Anterior cingulate cortex (tissue), 58 donors: ENCODE measurements around the gene TMUB1.
A peak's percentile ranks its signal among the peaks of the same experiment; 100 is the strongest.
"Not testable (repeated sequence)": the region's sequence is repeated elsewhere in the genome, so short reads cannot be mapped to it uniquely, and the experiment has no call there.

Source experiments
- DNase-seq, 58 donors: peaks; one replicate each; lab custom pipeline; 2025; lab: John Stamatoyannopoulos, UW

TMUB1 gene

DNA sequence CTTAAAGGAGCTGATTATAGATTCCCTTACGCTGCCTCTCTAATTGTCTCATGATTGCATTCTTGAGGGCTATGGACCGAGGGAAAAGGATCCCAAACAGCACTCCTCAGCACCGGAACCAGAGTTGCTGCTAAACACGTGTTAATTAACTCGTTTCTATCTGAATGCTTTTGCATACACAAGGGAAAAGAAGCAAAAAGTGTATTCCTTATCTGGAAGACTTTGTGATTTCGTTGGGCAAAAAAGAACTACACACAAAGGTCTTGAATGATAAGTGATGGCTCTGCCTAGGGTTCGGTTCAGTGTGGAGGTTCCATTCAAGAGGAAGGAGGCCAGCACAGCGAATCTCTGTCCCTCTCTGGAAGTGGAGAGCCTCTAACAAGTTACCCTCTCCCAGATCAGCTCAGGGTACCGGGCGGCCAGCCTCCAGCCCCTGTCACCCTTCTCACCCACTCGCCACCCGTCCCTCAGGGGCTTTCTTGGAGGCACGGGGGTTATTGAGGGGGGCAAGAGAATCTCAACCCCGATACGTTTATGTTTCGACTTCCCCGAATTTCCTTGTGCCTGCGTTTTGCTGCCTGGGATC, 24.4 kb downstream of the TMUB1 start:
- peak in 5 of 58 donors; percentile 51 to 64 (median 56) for DNase-seq

- peak; percentile 87 to 100 (median 99) for DNase-seq
These were observed 25.1 kb downstream of the TMUB1 start for GRCh38 chr7:151057989-151058780.

DNA sequence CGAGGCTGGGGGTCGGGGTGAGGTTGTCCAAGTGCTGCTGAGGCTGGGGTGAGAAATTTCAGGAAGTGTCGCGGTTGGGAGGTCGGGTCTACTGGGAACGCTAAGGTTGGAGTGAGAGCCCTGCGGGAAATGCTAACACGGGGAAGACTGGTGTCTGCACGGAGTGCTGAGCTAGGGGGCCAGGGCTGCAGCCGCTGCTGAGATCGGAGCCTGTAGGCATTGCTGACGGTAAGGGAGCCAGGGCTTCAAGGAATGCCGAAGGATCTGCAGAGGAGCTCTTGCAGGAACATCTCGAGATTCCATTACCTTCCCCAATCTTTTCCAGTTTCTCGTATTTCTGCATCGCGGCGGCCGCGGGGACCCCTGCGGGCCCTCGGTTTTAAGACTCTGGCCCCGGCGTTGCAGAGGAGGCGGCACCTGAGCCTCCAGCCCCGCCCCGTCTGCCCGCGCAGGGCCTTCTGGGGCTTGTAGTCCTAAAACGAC, 25.7 kb downstream of the TMUB1 start, which contains the start of gene CDK5:
CDK5 (minus strand) TSS at position 392 of the 483 bp plus-strand sequence; CDS start at position 343, 49 bp downstream.
- DNase-seq = peak in 1 of 58 donors; percentile 70

DNA sequence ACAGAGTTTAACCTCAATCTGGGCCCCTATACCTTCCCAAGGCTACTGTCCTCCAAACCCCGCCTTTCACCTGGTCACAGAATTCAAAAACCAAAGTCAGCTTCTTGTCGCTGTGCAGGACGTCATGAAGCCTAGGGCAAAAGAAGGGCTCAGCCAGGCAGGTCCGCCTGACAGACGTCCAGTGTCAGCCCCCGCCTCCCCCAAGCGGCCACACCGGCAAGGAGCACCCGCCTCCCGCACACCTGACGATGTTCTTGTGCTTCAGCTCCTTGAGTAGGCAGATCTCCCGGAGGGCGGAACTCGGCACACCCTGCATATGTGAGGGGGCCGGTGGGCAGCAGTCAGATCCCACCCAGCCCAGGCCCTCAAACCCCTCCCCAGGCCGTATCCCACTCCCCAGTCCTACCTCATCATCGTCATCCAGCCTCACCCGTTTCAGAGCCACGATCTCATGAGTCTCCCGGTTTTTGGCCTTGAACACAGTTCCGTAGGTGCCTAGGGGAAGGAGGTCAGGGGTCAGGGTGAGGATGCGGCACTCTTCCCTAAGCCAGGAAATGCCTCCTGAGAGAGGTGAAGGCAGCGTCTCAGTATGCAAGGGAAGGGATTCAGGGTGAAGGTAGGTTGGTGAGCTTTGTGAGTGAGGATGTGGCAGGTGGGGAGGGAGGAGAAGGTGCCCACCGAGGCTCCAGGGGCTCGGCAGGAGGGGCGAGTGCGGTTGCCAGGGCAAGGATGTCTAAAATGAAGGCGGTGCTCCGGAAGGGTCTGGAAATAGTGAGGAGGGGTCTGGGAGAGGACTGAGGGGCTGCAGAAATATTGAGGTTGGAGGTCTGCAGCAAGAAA, 26.4 kb downstream of the TMUB1 start:
- DNase-seq = peak in 4 of 58 donors; percentile 11 to 29 (median 17)

DNA sequence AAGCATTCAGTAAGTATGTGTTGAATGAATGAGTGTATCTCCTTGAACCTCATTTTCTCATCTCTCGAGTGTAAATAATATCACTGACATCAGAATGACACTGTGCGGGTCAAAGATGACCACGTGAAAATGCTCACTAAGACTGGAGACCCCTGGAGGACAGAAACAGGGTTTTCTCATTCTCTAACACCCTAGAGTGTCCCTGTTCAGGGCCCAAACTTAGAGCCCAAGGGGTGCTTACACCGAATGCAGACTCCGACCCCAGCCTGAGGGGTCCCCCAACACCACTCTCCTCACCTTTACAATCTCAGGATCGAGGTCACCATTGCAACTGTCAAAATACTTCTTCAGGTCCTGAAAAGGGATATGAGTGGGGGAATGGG, 27.0 kb downstream of the TMUB1 start:
- DNase-seq = no peak

DNA sequence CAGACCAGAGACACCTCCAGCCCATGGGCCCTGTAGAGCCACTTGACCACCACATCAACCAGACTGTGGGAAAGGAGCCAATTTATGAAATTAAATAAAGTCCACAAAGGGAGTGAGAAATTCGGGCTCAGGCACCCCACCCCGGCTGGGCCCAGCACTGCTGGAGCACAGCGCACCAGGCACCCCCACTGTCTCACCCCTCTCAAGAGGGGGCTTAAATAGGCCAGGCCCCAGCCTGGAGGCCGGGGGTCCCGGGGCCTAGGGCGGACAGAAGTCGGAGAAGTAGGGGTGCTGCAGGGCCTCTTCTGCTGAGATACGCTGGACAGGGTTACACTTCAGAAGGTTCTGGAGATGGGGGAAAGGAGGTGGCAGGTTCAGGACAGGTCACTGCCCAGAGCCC, 29.5 kb downstream of the TMUB1 start:
- no peak for DNase-seq

DNA sequence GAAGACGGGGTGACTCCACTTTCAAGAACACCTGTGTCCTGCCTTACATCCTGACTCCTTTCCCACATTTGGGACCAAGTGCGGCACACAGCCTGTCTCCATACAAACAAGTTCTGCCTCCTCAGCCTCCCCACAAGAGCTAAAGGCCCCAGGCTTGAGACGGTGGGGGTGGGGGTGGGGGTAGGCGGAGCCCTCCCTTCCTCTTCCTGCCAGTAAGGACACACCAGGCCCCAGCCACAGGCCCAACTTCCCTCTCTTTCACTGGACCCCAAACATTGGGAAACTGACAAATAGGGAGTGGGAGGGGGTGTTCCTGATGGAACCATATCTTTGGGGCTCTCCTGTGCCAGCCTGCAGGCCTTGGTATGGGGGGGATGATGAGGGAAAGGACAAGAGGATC, 30.2 kb downstream of the TMUB1 start:
- DNase-seq = no peak

- peak in 32 of 58 donors; percentile 9 to 63 (median 32) for DNase-seq
These were observed 32.2 kb downstream of the TMUB1 start for GRCh38 chr7:151051108-151051507.

DNA sequence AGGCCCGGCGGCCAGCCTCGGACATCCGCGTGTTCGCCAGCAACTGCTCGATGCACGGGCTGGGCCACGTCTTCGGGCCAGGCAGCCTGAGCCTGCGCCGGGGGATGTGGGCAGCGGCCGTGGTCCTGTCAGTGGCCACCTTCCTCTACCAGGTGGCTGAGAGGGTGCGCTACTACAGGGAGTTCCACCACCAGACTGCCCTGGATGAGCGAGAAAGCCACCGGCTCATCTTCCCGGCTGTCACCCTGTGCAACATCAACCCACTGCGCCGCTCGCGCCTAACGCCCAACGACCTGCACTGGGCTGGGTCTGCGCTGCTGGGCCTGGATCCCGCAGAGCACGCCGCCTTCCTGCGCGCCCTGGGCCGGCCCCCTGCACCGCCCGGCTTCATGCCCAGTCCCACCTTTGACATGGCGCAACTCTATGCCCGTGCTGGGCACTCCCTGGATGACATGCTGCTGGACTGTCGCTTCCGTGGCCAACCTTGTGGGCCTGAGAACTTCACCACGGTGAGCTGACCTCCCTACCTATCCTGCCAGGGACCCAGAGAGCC, 34.3 kb downstream of the TMUB1 start:
- DNase-seq = no peak

GRCh38 chr7:151047976-151048815, 35.1 kb downstream of the TMUB1 start, which contains the start of gene ASIC3:
Gene ASIC3 (plus strand): TSS chr7:151048531. CDS start chr7:151048886, 355 bp downstream.
- peak in 1 of 58 donors; percentile 15 for DNase-seq

DNA sequence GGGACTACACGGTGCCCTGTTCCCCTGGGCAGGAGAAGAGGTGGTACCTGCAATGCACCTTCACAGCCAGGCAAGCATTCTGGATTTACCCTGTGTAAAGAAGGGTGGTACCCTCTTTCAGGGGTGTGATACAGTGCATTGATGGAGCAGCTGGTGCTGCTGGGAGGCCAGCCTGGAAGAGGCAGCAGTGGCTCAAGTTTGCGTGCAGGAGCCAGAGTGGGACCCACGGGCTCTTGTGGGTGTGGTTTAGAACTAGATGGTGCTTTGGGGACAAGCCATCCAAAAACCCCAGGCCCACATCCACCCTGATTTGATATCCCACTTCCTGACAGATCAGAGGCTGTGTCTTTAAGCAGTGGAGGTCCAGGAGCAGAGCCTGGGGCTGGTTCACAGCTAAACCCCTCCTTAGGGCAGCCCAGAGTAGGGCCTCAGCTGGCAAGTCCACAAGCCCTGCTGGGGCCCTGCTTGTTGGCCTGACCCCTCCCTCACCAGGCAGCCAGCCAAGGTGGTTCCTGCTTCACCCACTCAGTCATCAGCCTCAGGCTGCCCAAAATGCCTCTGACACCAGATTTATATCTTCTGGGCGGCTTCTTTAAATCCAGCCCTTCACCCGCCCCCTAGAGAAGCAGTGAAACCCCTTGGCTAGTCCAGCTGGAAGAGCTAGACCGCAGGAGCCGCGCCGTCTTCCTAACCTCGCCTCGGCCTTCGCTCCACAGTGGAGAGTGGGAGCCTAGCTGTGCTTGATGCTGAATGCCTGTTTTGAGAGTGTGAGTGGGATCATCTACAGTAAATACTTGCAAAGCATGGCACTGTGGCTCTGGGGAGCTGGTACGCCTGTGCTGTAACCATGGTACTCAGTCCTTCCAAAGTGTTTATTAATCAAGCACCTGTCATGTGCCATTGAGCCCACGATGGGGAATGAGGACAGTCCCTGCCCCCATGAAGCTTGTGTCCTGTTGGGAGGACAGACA, 36.4 kb downstream of the TMUB1 start:
- peak in 7 of 58 donors; percentile 14 to 34 (median 24) for DNase-seq

- DNase-seq = peak in 2 of 58 donors; percentile 17 to 20
These were observed 37.3 kb downstream of the TMUB1 start for GRCh38 chr7:151045967-151046366.

DNA sequence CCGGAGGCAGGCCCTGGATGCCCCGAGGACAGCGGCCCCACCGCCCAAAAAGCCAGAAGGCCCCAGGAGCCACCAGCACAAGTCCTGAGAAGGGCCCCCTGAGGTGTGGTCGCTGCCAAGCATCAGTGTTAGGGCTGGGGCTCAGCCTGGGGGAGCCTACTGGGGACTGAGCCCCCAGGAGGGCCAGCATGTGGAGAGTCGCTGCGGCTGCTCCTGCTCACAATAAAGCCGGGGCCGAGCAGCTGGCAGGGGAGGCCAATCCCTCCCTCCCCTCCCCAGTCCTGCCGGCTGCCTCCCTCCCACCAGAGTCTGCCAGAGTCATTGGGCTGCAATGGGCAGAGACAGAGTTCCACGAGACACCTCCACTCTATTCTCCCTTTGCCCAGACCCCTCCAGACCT, 38.0 kb downstream of the TMUB1 start:
- no peak for DNase-seq

DNA sequence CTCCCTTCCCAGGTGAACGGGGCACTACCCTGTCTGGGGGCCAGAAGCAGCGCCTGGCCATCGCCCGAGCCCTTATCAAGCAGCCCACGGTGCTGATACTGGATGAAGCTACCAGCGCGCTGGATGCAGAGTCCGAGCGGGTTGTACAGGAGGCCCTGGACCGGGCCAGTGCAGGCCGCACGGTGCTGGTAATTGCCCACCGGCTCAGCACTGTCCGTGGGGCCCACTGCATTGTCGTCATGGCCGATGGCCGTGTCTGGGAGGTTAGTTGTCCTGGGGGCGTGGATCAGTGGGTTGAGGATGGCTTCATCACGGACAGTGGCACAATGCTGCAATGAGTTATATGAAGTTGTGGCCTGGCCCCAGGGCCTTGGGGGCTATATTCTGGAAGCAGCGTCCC, 39.3 kb downstream of the TMUB1 start:
- no peak for DNase-seq

DNA sequence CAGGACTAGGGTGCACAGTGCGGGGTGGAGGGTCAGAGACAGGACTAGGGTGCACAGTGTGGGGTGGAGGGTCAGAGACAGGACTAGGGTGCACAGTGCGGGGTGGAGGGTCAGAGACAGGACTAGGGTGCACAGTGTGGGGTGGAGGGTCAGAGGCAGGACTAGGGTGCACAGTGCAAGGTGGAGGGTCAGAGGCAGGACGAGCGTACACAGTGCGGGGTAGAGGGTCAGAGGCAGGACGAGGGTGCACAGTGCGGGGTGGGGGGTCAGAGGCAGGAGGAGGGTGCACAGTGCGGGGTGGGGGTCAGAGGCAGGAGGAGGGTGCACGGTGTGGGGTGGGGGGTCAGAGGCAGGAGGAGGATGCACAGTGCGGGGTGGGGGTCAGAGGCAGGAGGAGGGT, 39.8 kb downstream of the TMUB1 start:
- DNase-seq = not testable (repeated sequence)

DNA sequence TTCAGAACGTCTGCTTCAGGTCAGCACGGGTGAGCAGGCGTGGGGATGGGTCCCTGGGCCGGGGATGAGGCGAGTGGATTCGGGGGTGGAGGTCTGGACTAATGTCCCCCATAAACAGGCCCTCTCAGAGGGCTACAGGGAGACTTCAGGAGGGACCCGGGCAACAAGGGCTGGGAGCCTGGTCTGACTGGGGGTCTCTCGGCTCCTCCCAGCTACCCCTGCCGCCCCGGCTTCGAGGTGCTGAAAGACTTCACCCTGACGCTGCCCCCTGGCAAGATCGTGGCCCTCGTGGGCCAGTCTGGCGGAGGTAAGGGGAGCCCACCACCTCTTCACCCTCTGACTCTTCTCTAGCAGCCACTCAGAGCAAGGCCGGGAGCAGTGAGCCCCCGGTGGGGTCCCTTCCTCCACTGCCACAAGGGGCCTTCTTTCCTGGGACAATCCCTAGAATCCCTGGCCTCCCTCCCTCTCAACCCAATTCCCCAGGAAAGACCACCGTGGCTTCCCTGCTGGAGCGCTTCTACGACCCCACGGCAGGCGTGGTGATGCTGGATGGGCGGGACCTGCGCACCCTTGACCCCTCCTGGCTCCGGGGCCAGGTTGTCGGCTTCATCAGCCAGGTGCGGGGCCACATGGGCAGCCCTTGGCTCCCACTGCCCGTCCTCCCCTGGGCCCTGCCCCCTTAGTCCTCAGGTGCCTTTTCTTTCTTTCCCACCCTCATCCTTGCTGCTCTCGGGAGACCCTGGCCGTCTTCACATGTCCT, 42.5 kb downstream of the TMUB1 start:
- no peak for DNase-seq

DNA sequence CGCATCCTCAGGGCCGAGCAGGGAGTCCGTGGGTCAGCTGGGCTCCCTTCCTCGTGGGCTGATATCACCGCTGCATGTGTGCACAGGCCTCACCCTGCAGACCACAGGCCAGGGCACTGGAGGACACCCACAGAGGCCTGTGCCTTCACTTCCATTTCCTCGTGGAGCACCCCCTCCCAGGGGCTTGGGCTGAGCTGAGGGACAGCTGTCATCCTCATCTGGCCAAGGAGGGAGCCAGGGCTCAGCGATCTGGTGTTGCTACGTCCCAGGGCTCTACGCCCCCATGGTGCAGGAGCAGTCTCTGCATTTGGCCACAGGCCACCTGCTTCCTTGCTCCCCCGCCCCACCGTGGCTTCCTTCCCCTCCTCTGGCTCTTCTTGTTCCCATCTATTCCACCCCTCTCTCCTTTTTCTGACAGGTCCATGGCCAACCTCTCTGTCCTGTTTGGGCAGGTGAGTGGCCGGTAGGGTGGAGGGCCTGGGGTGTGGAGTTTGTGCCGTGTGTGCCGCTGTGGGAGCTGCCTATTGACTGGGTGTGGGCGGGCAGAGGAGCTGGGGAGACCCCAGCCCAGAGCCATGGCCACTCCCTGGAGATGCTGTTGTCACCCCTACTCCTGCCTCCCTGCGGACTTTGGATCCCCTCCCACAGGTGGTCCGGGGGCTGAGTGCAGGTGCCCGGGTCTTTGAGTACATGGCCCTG, 43.3 kb downstream of the TMUB1 start:
- no peak for DNase-seq
